Activated CD8-positive, alpha-beta memory T cell treated with anti-CD3 and anti-CD28 coated beads for 4 hours (primary cell): ENCODE data around the gene CHID1.

ENCODE experiments used
- DNase-seq, 2 donors: peaks; one replicate each; pipeline ENCODE4 v3.0.0-alpha.2; 2020; ENCODE audit warnings: low read depth in 2 of 2

CHID1 gene

DNA sequence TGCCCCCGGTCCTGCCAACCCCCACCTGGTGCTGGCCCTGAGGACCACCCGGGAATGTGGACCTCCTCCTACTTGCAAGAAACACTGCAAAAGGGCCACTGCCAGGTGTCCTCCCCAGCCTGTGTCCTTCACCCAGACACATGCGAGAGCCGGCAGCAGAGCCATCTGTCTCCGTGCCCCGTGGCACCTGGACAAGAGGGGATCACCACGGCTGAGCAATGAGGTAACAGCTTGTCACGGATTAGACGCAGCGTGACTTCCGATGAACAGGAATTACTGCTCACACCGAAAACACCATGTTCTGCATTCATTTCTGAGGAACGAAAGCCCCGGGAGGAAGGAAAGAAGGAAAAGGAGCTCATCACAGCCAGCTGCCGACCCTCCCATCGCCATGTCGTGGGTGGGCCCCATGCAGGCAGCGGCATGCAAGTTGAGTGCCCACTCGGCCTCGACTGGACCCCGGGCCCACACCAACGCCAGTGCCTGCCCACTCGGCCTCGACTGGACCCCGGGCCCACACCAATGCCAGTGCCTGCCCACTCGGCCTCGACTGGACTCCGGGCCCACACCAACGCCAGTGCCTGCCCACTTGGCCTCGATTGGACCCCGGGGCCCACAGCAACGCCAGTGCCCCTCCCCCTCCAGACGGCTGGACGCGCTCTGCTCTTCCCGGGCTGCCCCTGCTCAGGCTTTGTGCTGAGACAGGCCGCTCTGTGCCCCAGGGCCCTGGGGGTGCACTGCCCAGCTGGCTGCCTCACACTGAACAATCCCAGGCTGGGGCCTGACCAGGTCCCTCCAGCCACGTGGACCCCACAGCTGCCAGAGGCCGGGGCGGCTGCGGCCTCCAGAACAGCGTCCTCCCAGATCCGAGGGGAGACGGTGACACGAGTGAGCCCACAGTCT is 22.0 kb downstream of the CHID1 start:
- no peak for DNase-seq

- no peak for DNase-seq
Measured at GRCh38 chr11:887589-887988, 23.0 kb downstream of the CHID1 start.

- DNase-seq: no peak
Measured at GRCh38 chr11:886568-886967, 24.0 kb downstream of the CHID1 start.

GRCh38 chr11:884578-885070 is 26.0 kb downstream of the CHID1 start:
- DNase-seq: no peak

DNA sequence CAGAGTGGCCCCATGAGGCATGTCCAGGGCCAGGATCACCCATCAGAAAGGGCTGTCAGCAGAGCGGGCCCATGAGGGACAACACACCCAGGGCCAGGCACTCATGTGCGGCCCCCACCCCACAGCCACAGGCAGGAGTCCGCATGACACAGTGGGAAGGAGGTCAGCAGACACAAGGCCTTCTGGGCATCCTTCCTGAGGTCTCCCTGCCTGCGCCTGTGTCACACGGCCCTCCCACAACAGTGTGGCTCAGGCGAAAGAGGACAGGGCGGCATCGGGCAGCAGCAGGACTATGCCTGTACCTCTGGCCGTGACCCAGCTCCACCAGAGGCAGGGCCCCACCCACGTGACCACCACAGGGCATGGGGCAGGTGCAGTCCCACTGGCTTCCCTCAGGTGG is 27.1 kb downstream of the CHID1 start:
- DNase-seq: no peak

DNA sequence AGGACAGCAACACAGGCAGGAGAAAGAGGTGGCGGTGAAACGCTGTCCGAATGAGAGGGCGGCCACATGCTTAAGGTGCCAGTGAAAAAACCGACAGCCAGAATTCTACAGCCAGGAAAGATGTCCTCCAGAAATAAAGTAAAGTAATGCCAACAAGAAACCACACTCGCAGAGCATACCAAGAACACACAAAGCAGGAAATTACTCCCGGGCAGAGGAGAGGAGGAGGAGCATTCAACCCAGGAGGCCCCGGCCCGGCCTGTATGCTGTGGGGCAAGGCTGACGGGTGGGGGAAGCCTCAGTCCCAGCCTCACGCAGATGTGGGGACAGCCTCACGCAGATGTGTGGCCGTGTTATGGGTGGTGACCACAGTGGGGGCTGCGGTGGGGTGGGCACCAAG is 28.0 kb downstream of the CHID1 start:
- DNase-seq: no peak

GRCh38 chr11:880447-880846 is 30.2 kb downstream of the CHID1 start:
- DNase-seq: no peak

DNA sequence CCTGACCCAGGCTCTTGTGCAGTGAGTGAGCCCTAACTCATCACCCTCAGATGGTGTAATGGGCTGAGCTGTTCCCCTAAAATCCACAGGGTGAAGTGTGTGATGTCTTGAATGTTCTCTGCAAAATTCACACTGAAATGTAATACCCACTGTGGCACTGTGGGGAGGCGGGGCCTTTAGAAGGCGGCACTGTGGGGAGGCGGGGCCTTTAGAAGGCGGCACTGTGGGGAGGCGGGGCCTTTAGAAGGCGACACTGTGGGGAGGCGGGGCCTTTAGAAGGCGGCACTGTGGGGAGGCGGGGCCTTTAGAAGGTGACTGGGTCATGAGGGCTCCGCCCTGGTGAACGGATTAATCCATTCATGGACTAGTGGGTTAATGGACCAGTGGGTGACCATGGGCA is 33.0 kb downstream of the CHID1 start:
- DNase-seq: no peak

DNA sequence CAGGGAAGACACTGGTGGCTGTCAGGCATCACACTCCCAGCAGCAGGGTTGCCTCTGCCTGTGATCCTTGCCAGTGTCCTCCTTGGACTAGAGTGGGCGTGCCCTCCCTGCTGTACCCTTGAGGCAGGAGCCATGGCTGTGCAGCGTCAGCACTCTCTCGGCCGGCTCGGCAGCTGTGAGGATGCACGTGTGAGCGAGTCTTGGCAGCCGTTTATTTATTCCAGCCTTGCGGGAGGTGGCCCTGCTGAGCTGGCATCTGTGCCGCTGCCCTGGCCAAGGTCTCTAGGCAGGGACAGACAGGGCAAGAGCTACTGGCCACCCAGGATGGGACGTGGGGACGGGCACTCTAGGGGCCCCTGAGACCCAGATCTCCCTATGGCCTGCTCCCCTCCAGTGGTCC is 34.1 kb downstream of the CHID1 start:
- DNase-seq: no peak

DNA sequence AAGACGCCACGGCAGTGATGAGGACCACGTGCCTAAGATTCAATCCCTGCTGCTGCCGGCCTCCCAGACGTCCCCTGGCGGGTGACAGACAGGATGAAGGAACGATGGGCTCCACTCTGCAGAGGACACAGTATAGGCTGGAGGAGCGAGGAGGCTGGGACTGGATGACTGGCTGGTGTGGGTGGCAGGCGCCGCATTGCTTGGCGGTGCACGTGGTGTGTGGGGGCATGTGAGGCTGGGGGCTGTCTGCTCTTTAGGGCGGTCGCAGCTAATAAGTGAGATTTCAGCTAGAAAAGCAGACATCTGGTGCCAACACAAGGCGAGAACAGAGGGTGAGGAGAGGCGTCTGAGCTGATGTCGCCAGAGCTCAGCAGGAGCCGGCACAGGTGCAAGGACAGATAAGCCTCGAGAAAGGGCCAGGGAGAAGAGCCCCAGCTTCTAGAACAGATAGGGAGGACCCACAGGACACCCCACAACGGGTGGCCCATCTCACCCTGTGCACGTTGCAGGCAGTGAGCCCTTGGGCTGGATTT is 34.8 kb downstream of the CHID1 start:
- DNase-seq: no peak

GRCh38 chr11:875203-875602 is 35.4 kb downstream of the CHID1 start:
- DNase-seq: no peak

GRCh38 chr11:873706-874105 is 36.9 kb downstream of the CHID1 start:
- DNase-seq: no peak

GRCh38 chr11:872799-873198 is 37.8 kb downstream of the CHID1 start:
- no peak for DNase-seq

DNA sequence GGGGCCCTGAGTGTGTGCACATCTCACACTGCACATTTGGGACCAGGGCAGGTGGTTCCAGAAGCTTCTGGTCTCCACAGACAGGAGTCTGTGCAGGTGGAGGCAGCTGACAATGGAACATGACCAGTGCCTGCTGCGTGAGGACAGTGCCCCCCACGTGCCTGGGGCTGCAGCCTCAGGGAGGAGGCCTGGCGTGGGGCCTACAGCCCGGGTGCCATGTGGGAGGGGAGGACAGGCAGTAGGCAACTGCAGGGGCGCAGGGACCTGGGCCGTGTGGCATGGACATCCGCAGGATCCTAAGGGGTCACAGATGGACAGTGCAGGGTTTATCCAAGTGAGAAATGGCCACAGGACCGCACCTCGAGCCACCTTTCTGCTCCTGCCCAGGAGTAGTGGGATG is 39.1 kb downstream of the CHID1 start:
- no peak for DNase-seq

GRCh38 chr11:870418-870817 is 40.2 kb downstream of the CHID1 start:
- DNase-seq: no peak

- no peak for DNase-seq
Measured at GRCh38 chr11:870127-870413, 40.5 kb downstream of the CHID1 start.

GRCh38 chr11:869399-870126 is 41.0 kb downstream of the CHID1 start:
- no peak for DNase-seq

GRCh38 chr11:868802-869201 is 41.8 kb downstream of the CHID1 start:
- no peak for DNase-seq

DNA sequence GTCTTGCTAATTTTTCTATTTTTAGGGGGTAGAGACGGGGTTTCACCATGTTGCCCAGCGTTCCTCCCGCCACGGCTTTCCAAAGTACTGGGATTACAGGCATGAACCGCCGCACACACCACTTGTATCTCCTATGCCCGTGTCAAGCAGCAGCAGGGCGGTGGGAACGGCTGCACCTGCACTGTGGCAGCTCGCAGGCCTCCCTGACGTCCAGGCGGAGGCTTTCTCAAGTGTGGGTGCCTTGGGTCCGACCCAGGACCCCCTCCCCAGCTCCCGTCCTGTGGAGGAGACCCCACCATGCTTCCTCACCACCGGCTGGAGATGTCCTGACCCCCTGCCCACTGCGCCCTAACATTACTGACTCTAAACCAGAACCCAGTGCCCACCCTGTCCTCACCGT is 42.2 kb downstream of the CHID1 start:
- no peak for DNase-seq

DNA sequence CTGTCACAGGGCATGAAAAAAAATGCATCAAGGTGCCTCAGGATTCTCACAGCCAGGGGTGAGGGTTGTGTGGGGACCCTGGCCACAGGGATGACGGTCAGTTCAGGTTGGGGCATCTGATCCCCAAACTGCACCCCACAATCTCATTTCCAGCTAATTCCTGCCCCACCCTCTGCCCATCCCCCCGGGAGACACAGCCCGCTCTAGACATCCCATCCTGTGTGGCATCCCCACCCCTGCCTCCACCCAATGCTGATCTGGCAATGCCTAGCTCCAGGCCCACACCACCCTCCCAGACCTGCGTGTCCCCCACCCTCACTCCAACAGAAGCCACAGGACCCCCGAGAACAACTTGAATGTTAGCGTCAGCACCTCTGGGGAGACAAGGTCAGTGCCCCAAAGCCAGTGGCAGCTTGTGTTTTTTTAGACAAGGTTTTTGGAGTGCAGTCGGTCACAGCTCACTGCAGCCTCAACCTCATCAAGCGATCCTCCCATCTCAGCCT is 42.7 kb downstream of the CHID1 start:
- no peak for DNase-seq

DNA sequence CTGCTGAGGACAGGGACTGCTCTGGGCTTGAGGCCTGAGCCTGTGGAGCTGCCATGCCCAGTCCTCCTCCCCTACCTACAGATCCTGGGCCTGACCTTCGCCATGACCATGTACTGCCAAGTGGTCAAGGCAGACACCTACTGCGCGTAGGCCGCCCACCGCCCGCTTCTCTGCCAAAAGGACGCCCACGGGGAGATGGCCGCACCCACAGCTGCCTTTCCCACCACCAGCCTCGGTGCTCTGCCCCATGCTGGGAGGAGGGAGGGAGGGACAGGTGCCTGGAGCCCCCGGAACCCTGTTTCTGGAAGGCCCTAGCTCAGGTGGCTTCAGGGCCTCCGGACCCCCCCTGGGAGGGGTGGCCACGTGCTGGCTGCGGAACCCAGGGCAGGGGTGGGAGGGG is 44.1 kb downstream of the CHID1 start:
- DNase-seq: no peak

- DNase-seq: no peak
Measured at GRCh38 chr11:865462-866430, 44.9 kb downstream of the CHID1 start.
